GM21367 (cell line): ENCODE data around the gene PAK1IP1.
"Not testable (repeated sequence)": the region's sequence is repeated elsewhere in the genome, so short reads cannot be mapped to it uniquely, and the experiment has no call there.

Experiments
- ATAC-seq: cut with Tn5 transposase; IDR thresholded peaks from one replicate; pipeline ENCODE4 v1.9.1; 2021; ENCODE audit not compliant: unreplicated experiment

The PAK1IP1 gene, protein sequence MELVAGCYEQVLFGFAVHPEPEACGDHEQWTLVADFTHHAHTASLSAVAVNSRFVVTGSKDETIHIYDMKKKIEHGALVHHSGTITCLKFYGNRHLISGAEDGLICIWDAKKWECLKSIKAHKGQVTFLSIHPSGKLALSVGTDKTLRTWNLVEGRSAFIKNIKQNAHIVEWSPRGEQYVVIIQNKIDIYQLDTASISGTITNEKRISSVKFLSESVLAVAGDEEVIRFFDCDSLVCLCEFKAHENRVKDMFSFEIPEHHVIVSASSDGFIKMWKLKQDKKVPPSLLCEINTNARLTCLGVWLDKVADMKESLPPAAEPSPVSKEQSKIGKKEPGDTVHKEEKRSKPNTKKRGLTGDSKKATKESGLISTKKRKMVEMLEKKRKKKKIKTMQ

DNA sequence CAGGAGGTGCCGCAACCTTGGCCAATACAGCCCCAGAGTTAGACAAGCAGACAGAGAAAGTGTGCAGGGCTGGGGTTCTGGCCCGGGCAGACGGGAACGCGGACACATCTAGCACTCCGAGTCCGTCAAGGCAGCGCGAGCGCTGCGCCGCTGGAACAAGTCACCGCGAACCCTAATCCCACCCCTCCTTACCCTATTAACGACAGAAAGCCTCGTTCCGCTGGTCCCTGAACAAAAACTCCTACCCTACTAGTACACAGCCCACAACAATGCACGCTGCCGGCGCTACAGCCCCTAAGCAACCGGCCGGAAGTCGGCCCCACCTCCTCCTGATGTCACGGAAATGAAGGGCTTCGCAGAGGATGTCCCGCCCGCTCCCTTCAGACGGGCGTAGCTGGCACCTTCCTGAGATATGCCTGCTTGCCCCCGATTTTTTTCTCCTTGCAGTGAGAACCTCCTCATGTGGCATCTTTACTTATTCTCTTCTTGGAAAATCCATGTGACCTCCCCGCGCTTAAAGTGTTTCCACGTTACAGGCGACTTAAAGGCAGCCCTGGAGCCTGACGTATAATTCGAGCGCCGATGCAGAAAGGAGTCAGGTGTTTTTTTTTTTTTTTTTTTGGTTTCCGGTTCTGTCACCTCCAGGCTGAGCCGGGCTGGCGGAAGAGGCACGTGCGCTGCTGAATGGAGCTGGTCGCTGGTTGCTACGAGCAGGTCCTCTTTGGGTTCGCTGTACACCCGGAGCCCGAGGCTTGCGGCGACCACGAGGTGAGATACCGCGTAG, at the start of gene PAK1IP1, which contains the start of gene C6orf52:
Gene PAK1IP1, plus strand, starts transcription at position 671 of the 784 bp plus-strand sequence. Its CDS starts 14 bp downstream, at position 685.
Gene C6orf52, minus strand, starts transcription at position 315 of the 784 bp plus-strand sequence. CDS start 7,066 bp downstream, outside the sequence.
- peak; percentile 98 for ATAC-seq

DNA sequence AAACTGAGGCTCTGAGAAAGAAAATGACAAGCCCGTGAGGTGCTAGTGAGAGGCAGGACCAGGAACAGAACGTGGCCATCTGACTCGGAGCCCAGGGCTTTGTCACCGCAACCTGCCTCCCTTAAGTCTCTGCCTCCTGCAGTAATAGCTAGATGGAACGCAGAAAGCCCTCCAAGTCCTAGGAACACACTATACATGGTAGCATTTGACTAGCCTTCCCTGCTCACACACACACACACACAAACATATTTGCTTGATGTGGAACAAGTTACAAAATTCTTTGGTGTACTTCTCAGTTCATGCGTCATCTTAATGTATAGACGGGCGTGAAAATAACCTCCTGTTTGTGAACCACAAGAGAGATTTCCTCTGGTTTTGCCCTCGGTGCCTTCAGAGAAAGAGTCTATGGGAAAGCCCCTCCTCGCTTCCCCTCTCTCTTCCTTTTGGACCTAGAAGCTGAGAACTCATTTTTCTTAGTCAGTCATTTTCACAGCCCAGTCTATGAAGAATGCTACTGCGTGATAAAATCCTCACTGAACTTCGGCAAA, 39.2 kb upstream of the PAK1IP1 start:
- no peak for ATAC-seq

DNA sequence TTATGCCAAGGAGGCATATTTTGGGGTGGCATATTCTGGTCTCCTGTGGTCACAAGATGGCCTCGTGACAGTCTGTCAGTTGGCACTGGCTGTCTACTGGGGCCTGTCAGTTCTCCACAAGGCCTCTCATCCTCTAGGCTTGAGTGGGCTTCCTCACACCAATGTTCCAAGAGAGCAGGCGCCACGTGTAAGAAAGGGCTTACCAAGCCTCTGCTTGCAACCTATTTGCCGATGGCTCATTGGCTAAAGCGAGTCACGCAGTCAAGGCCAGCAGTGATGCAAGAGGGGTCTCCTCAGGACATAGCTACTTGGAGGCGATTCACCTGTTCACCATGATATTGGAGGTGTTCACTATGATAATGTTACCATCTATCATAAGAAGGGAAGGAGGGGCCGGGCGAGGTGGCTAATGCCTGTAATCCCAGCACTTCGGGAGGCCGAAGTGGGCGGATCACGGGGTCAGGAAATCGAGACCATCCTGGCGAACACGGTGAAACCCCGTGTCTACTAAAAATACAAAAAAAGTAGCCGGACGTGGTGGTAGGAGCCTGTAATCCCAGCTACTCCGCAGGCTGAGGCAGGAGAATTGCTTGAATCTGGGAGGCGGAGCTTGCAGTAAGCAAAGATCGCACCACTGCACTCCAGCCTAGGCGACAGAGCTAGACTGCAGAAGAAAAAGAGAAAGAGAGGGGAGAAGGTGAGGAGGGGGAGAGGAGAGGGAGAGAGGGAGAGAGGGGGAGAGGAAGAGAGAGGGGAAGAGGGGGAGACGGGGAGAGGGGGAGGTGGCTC, 35.7 kb upstream of the PAK1IP1 start:
- no peak for ATAC-seq

GRCh38 chr6:10659699-10660348, 34.9 kb upstream of the PAK1IP1 start:
- ATAC-seq, result no peak

GRCh38 chr6:10660431-10661191, 34.2 kb upstream of the PAK1IP1 start:
- ATAC-seq, result not testable (repeated sequence)

GRCh38 chr6:10662207-10662606, 32.6 kb upstream of the PAK1IP1 start:
- no peak for ATAC-seq

DNA sequence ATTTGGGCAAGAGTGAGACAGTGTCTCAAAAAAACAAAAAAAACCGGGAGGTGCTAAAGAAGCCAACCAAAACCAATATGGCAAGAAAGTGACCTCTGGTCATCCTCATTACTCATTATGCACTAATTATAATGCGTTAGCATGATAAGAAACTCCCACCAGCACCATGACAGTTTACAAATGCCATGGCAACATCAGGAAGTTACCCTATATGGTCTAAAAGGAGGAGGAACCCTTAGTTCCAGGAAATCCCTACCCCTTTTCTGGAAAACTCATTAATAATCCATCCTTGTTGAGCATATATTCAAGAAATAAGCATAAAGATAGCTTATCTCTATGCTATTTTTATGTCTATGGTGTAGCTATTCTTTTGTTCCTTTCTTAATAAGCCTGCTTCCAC, 32.0 kb upstream of the PAK1IP1 start:
- no peak for ATAC-seq

DNA sequence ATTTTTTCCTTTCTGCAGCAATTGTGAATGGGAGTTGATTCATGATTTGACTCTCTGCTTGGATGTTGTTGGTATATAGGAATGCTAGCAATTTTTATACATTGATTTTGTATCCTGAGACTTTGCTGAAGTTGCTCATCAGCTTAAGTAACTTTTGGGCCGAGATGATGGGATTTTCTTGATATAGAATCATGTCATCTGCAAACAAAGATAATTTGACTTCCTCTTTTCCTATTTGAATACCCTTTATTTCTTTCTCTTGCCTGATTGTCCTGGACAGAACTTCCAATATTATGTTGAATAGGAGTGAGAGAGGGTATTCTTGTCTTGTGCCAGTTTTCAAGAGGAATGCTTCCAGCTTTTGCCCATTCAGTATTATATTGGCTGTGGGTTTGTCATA, 29.2 kb upstream of the PAK1IP1 start:
- ATAC-seq, result not testable (repeated sequence)

GRCh38 chr6:10668126-10668917, 26.4 kb upstream of the PAK1IP1 start:
- no peak for ATAC-seq

DNA sequence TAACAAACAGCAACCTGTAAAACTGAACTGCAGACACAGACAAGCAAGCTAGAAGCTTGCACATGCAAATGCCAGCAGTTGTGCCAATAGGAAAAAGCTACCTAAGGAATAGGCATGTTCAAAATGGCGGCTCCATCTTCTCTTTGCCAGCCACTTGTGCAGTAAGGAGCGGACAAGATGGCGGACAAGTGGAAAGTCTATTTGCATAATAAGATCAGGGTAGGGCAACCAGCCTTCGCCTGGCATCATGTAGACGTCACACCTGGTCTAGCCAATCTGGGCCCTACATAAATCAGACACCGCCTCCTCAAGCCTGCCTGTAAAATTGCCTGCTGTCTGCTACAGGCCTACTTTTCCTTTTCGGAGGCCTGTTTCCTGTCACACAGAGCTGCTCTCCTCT, 18.4 kb upstream of the PAK1IP1 start:
- no peak for ATAC-seq

DNA sequence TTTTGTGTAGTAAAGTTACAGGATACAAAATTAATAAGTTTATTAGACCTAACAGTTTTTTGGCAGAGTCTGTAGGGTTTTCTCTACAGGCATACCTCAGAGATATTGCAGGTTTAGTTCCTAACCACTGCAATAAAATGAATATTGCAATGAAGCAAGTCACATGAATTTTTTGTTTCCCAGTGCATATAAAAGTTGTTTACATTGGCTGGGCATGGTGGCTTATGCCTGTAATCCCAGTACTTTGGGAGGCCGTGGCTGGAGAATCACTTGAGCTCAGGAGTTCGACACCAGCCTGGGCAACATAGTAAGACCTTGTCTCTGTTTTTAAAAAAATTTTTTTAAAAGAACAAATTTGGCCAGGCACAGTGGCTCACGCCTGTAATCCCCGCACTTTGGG, 16.3 kb upstream of the PAK1IP1 start:
- no peak for ATAC-seq

DNA sequence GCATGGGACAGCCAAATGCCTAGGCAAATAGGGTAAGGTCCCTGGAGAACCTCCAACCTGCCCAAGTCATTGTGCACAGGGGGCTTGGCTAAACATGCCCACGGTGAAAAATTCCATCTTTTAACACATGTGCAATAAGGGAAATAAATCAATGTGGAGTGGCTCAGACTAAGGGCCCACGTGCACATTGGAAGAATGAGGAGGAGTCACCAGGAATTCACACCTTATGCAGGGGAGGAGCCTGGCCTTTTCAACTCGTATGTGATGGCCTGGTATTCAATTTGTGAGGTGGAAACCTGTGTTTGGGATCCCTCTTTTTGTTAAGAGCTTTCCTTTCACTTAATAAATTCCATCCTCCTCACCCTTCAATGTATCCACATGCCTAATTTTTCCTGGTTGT, 13.0 kb upstream of the PAK1IP1 start:
- ATAC-seq, result no peak

- ATAC-seq, result no peak
Measured at GRCh38 chr6:10682355-10682988, 12.3 kb upstream of the PAK1IP1 start.

- ATAC-seq, result no peak
Measured at GRCh38 chr6:10684618-10685017, 10.2 kb upstream of the PAK1IP1 start.

DNA sequence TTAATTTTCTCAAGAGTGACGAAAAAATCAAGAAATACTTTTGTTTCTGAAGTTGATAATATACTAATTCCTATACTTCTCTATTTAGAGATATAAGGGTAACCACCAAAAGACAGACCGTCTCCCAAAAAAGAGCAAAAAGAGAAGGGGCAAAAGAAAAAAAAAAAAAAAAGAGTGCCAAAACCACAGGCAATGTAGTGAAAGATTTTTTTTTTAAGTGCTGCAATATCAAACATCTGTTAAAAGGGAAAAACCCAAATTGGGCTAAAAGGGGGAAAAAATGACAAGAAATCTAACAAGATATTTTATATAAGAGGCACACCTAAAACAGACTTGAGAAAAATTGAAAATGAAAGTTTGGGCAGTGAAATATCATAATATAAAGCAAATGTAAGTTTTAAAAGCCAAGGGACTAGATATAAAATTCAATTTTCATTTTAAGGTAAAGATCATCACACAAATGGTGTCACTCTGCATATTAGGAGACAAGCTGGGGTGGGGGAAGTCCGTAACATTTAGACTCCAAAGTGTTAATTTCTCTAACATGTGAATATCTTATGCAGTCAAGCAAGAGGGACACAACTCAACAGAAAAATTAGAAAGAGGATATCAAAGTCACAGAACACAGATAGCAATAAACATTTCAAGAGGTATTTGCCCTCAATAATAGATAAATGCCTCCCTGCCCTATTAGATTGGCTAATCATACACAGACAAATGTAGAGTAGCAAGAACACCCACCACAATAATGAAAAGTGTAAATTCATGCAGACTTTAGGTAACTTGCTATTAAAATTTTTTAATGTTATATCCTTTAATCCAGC, 9.5 kb upstream of the PAK1IP1 start:
- ATAC-seq, result no peak

DNA sequence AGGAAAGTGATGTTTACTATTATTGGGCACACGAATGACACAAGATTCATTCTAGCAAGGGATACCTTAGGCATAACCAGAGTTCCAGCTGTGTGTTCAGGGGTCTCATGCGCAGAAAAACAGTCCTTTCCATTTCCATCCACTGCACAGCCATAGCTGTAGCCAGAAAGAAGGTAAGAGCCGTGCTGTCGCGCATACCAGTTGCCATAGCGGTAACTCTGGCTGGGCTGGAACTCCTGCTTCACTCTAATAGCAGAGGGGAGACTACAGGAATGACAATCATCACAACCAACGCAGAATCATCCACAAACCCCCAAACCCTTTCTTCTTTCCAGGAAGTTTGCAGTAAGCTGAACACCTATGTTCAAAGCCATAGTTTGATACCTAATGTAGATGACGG, 7.9 kb upstream of the PAK1IP1 start:
- ATAC-seq, result no peak

GRCh38 chr6:10687582-10687981, 7.2 kb upstream of the PAK1IP1 start:
- no peak for ATAC-seq
